Fibroblast of villous mesenchyme (primary cell): ENCODE data around the gene CCNDBP1. TPM values are rescaled to one million over a fixed set of nuclear protein-coding genes. Genes with fewer than 3 reads are reported as not detected.
"Not testable (repeated sequence)": the region's sequence is repeated elsewhere in the genome, so short reads cannot be mapped to it uniquely, and the experiment has no call there.

Source experiments
- DNase-seq: peaks from one replicate; pipeline ENCODE4 v3.0.0-alpha.2; 2010; ENCODE audit warnings: low read depth
- H3K4me3 ChIP-seq: 2 replicates; pipeline ENCODE4 v1.5.1; 2011; ENCODE audit warnings: low read depth, mild to moderate bottlenecking, low read length
- total RNA-seq: library from RNA; depleted of rRNA; stranded (reverse); fragments of >200 nt; gene quantifications from 2 replicates; pipeline ENCODE4 v1.2.3, GENCODE V29; 2012
- TF ChIP-seq, protein P1 (sequence below): IDR thresholded peaks from 2 replicates; pipeline ENCODE4 v1.5.1; 2012; ENCODE audit warnings: low read depth, mild to moderate bottlenecking, low read length; ENCODE audit not compliant: insufficient read depth

CCNDBP1 gene
- total RNA-seq, 1 donor = 67.8 TPM

DNA sequence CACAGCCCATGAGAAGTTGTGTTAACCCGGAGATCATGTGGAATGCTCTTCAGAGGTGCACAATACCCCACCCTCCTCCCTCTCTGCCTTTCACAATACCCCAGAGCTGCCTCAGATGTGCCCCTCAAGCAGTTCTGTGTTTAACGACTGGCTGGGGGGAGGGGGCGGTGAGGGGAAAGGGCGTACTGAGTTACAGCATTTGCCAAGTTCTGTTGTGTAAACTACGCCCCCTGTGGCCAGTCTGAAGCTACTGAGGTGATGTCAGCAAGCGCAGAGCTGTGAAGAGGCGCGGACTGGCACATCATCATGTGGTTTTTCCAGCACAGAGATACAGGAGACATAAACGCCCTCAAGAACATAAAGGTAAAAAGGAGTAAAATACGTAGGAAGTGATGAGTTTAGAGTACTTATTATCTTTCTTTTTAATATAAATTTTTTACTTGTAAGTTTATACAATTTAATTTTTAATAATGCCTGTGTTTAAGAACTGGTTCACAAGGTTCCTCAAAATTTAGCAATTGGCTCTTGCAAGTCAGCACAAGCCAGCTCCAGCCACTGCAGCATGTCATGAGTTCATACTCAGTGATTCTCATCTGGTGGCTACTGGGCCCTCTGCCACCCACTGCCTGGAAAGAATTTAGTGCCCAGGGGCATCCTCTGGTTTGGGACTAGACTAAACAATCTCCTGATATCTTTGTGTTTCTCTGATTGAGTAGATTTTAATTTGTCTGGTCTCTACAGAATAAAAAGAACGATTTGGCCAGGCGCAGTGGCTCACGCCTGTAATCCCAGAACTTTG, 33.9 kb downstream of the CCNDBP1 start:
- no peak overlapping the region for H3K4me3 ChIP-seq
- DNase-seq = peak; percentile 12
- TF ChIP-seq, protein P1, sequence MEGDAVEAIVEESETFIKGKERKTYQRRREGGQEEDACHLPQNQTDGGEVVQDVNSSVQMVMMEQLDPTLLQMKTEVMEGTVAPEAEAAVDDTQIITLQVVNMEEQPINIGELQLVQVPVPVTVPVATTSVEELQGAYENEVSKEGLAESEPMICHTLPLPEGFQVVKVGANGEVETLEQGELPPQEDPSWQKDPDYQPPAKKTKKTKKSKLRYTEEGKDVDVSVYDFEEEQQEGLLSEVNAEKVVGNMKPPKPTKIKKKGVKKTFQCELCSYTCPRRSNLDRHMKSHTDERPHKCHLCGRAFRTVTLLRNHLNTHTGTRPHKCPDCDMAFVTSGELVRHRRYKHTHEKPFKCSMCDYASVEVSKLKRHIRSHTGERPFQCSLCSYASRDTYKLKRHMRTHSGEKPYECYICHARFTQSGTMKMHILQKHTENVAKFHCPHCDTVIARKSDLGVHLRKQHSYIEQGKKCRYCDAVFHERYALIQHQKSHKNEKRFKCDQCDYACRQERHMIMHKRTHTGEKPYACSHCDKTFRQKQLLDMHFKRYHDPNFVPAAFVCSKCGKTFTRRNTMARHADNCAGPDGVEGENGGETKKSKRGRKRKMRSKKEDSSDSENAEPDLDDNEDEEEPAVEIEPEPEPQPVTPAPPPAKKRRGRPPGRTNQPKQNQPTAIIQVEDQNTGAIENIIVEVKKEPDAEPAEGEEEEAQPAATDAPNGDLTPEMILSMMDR = peak; percentile 36

DNA sequence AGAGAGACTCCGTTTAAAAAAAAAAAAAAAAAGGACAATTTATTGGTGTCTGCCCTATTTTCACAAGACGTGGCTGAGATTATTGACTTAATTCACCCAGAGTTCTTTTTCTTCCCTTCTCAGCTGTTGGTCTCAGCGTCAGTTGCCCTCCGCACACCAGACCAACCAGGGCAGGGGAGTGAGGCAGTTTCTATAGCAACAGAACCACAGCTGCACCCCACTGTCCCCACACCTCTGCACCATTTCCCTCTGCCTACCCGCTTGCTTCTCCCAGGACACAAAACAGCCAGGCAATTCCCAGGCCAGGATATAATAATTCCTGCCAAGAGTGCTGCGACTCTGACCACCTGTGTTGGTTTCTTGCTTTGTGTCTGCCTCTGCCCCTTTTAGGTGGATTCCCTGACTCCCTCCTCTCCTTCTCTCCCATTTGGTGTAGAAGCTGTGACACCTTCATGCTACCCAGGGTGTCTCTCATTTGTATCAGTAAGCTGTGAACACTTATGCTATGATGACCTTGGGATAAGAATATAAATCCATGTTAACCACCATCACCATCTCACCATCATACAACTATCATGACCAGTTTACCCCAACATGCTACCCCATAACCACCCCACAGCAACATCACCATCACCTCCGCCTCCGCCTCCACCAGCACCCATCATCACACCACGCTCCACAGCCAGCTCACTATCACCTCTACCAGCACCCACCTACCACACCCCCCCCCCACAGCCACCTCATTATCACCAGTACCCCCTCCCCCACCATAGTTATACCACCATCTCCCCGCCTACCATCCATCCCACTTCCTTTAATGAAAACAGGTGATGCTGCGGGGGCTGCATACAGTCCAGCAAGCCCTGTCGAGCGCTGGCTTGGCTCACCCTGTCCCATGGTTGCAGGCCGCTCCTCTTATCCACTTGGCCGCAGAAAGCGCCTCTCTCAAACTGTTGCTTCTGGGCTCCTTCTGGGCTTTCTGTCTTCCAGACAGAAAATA, 35.0 kb downstream of the CCNDBP1 start:
- TF ChIP-seq, protein P1 = no peak
- H3K4me3 ChIP-seq = no peak overlapping the region

DNA sequence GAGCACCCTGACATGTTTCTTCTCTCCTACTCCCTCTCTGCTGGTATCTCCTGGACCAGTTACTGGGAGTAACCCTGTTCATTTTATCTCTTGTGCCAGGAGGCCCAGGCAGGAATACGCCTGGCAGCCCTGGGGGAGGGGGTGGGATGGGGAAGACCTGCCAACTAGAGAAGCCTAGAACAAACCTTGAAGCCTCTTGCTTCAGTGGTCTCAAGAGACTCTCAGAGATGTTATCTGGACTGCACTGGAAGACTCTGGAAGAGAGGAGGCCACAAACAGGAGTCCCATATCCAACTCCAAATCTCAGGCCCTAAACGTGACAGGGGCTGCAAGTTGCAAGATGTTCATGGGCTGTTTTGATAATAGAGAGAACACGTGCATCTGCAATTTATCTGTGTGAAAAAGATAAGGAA, 35.8 kb downstream of the CCNDBP1 start, which contains the start of gene EPB42:
Gene EPB42 (minus strand): TSS at position 28 of the 413 bp plus-strand sequence. CDS start 193 bp downstream, outside the sequence.
- H3K4me3 ChIP-seq = no peak within 1 kb of the TSS
- DNase-seq = no peak
- TF ChIP-seq, protein P1 = no peak

More for the DNA sequence above, 35.0 kb downstream of the CCNDBP1 start:
- DNase-seq = no peak

DNA sequence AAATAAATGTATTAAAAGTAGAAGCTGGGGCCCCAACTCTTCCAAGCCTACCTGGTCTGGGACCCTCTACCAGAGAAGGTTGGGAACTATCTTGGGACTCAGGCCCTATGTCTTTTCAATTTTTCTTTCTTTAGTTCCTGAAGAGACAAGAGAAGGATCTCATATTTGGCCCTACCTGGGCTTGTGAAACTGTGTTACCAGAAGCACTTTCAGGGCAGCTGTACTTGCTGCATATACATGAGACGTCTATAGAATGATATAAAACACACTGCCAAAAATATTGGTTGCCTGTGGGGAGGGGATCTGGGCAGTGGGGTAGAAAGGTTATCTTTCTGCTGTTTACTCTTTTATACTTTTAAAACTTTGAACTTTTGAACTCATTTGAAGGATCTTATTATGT, 36.2 kb downstream of the CCNDBP1 start:
- TF ChIP-seq, protein P1 = no peak
- DNase-seq = no peak
- no peak overlapping the region for H3K4me3 ChIP-seq

DNA sequence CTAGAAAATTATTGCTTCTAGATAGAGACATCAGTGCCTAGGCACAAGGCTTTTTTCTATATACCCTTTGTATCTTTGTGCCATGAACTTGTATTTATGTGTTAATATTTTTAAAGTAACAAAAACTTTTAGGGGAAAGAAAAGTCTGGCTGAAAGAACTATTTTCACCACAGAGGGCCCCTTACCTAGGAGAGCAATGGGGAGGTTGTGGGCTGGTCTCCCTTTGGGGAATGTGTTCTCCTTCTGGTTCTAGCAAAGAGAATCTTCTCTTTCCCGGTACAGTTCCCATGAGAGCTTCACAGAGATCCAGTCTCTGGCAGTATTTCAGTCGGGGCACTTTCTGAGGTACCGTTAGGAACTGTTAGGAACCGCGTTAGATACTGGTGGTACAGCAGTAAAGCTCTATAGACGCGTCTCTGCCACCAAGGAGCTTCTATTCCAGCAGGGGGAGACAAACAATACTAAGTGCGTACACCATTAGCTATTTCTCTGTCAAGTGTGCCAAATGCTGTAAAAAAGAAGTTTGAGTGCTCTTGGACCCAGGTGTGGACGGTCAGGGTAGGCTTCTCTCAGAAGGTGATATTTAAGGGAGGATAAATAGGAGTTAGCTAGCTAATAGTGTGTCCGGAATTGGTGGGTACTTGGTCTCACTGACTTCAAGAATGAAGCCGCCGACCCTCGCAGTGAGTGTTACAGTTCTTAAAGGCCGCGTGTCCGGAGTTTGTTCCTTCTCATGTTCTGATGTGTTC, 40.2 kb downstream of the CCNDBP1 start:
- DNase-seq = peak; percentile 64
- no peak overlapping the region for H3K4me3 ChIP-seq
- TF ChIP-seq, protein P1 = peak; percentile 84

DNA sequence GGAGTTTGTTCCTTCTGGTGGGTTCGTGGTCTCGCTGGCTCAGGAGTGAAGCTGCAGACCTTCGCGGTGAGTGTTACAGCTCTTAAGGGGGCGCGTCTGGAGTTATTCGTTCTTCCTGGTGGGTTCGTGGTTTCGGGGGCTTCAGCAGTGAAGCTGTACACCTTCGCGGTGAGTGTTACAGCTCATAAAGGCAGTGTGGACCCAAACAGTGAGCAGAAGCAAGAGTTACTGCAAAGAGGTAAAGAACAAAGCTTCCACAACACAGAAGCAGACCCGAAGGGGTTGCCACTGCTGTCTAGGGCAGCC, 40.7 kb downstream of the CCNDBP1 start:
- DNase-seq, H3K4me3 ChIP-seq: not testable (repeated sequence)
